H1 (cell line): ENCODE results near the gene MAGEA6. TPM values are rescaled to one million over a fixed set of nuclear protein-coding genes. Genes with fewer than 3 reads are reported as not detected.
A peak's percentile ranks its signal among the peaks of the same experiment; 100 is the strongest.
"Not testable (repeated sequence)": the region's sequence is repeated elsewhere in the genome, so short reads cannot be mapped to it uniquely, and the experiment has no call there.

ENCODE experiments used
- CTCF ChIA-PET: fragments of 300-600 bp; sonication (Branson Sonifier 250); formaldehyde crosslinking; loops from one replicate; lab custom pipeline; 2021; ENCODE audit not compliant: partially characterized antibody; lab: Charles Lee
- POLR2A ChIA-PET: fragments of 300-600 bp; sonication (Branson Sonifier 250); formaldehyde crosslinking; loops from one replicate; lab custom pipeline; 2021; ENCODE audit warnings: inconsistent platforms; ENCODE audit not compliant: partially characterized antibody; lab: Charles Lee
- DNase-seq, 2 experiments: peaks; one replicate each; pipeline versions ENCODE4 v3.0.0 to v3.0.0-alpha.2; 2010 to 2022; ENCODE audit warnings: low spot score in 2 of 2, low read depth in 1 of 2, mixed read lengths in 1 of 2
- FAIRE-seq: peaks from 2 replicates; lab custom pipeline; 2011; peaks lifted over from hg19 to GRCh38; lab: Jason Lieb, UNC
- H2AFZ ChIP-seq: 2 replicates; pipeline ENCODE4 v1.8.1; 2012; ENCODE audit warnings: low read length, inconsistent platforms
- H2AK5ac ChIP-seq: 2 replicates; pipeline ENCODE4 v1.6.1; 2013; ENCODE audit warnings: low read depth, low read length
- H2BK120ac ChIP-seq: replicated peaks from 2 replicates; pipeline ENCODE3; 2013; ENCODE audit warnings: low read depth, low read length, inconsistent platforms
- H2BK12ac ChIP-seq: 2 replicates; pipeline ENCODE4 v1.6.1; 2013; ENCODE audit warnings: low read depth, low read length
- H2BK15ac ChIP-seq: 2 replicates; pipeline ENCODE4 v1.6.1; 2013; ENCODE audit warnings: low read length
- H2BK20ac ChIP-seq: 2 replicates; pipeline ENCODE4 v1.6.1; 2013; ENCODE audit warnings: low read length
- H2BK5ac ChIP-seq: 2 replicates; pipeline ENCODE4 v1.6.1; 2013; ENCODE audit warnings: low read depth, low read length
- H3K14ac ChIP-seq: 2 replicates; pipeline ENCODE4 v1.6.1; 2013; ENCODE audit warnings: inconsistent platforms; ENCODE audit not compliant: insufficient read length
- H3K18ac ChIP-seq: 2 replicates; pipeline ENCODE4 v1.6.1; 2013; ENCODE audit warnings: low read length; ENCODE audit errors: extremely low read depth
- H3K23ac ChIP-seq: 2 replicates; pipeline ENCODE4 v1.6.1; 2013; ENCODE audit warnings: inconsistent platforms; ENCODE audit not compliant: insufficient read length
- H3K23me2 ChIP-seq: 2 replicates; pipeline ENCODE4 v1.6.1; 2013; ENCODE audit warnings: low read depth, low read length
- H3K27ac ChIP-seq: 2 replicates; pipeline ENCODE4 v1.6.1; 2011; ENCODE audit warnings: low read depth, low read length, inconsistent platforms
- H3K27me3 ChIP-seq, 4 experiments: replicated peaks in 1 of 4; 1 replicate in 1 of 4; 2 replicates in 3 of 4; pipeline versions ENCODE4 v1.6.1 to v1.8.1; 2011 to 2013; ENCODE audit warnings: low read length in 3 of 4, mild to moderate bottlenecking in 3 of 4, inconsistent platforms in 2 of 4, mixed read lengths in 2 of 4, moderate library complexity in 1 of 4; ENCODE audit not compliant: control insufficient read depth in 3 of 4, insufficient read depth in 3 of 4; ENCODE audit errors: extremely low read depth in 1 of 4
- H3K36me3 ChIP-seq, 4 experiments: 2 replicates each; pipeline versions ENCODE4 v1.6.1 to v1.8.1; 2011 to 2013; ENCODE audit warnings: mild to moderate bottlenecking in 4 of 4, low read length in 3 of 4, moderate library complexity in 2 of 4, control low read depth in 1 of 4, inconsistent platforms in 1 of 4; ENCODE audit not compliant: insufficient read depth in 4 of 4, control insufficient read depth in 2 of 4
- H3K4ac ChIP-seq: replicated peaks from 2 replicates; pipeline ENCODE3; 2013; ENCODE audit warnings: low read length, low read depth, mixed read lengths, inconsistent platforms; ENCODE audit not compliant: insufficient read length
- H3K4me1 ChIP-seq, 4 experiments: replicated peaks in 1 of 4; 1 replicate in 1 of 4; 2 replicates in 3 of 4; pipeline versions ENCODE4 v1.6.1 to v1.8.1; 2011 to 2013; ENCODE audit warnings: low read length in 3 of 4, inconsistent platforms in 2 of 4, mixed read lengths in 1 of 4; ENCODE audit not compliant: insufficient read depth in 4 of 4, control insufficient read depth in 3 of 4
- H3K4me2 ChIP-seq, 2 experiments: 2 replicates each; pipeline versions ENCODE4 v1.6.1 to v1.8.1; 2011 to 2013; ENCODE audit warnings: low read depth in 2 of 2, low read length in 2 of 2, control low read depth in 1 of 2, inconsistent platforms in 1 of 2, mild to moderate bottlenecking in 1 of 2; ENCODE audit not compliant: insufficient read depth in 1 of 2
- H3K4me3 ChIP-seq, 4 experiments: fragments of 200-600, 300-600 bp in 1 of 4; sonication (generic), shearing (Covaris generic), sonication (Bioruptor Twin) in 1 of 4; 2 replicates each; pipeline versions ENCODE4 v1.5.1 to v1.8.1; 2011 to 2016; ENCODE audit warnings: low read length in 4 of 4, low read depth in 3 of 4, control low read depth in 2 of 4, inconsistent platforms in 2 of 4, mild to moderate bottlenecking in 2 of 4, mixed read lengths in 1 of 4, moderate library complexity in 1 of 4; ENCODE audit not compliant: insufficient read depth in 2 of 4; ENCODE audit errors: extremely low read depth in 1 of 4
- H3K56ac ChIP-seq: replicated peaks from 2 replicates; pipeline ENCODE3; 2013; ENCODE audit warnings: low read depth, mild to moderate bottlenecking, mixed read lengths, low read length, inconsistent platforms; ENCODE audit not compliant: insufficient read length
- H3K79me1 ChIP-seq: 2 replicates; pipeline ENCODE4 v1.6.1; 2013; ENCODE audit warnings: low read depth, low read length, control low read depth
- H3K79me2 ChIP-seq, 2 experiments: 2 replicates each; pipeline versions ENCODE4 v1.6.1 to v1.8.1; 2012 to 2013; ENCODE audit warnings: low read length in 2 of 2, mild to moderate bottlenecking in 2 of 2, inconsistent platforms in 1 of 2; ENCODE audit not compliant: insufficient read depth in 2 of 2, control insufficient read depth in 1 of 2
- H3K9ac ChIP-seq, 4 experiments: replicated peaks in 1 of 4; 1 replicate in 1 of 4; 2 replicates in 3 of 4; pipeline versions ENCODE4 v1.6.1 to v1.8.1; 2011 to 2013; ENCODE audit warnings: low read depth in 3 of 4, low read length in 3 of 4, control low read depth in 2 of 4, mild to moderate bottlenecking in 2 of 4, moderate library complexity in 2 of 4, inconsistent platforms in 1 of 4; ENCODE audit errors: extremely low read depth in 1 of 4
- H3K9me3 ChIP-seq, 2 experiments: 2 replicates each; pipeline versions ENCODE4 v1.6.1 to v1.8.1; 2012 to 2013; ENCODE audit warnings: mild to moderate bottlenecking in 2 of 2, moderate library complexity in 2 of 2, control low read depth in 1 of 2, inconsistent platforms in 1 of 2, low read depth in 1 of 2, low read length in 1 of 2, mixed read lengths in 1 of 2; ENCODE audit not compliant: insufficient read depth in 2 of 2
- H4K20me1 ChIP-seq, 2 experiments: replicated peaks in 1 of 2; 2 replicates each; pipeline versions ENCODE3 to v1.8.1; 2011 to 2013; ENCODE audit warnings: inconsistent platforms in 2 of 2, low read length in 2 of 2, mild to moderate bottlenecking in 1 of 2; ENCODE audit not compliant: insufficient read depth in 2 of 2, control insufficient read depth in 1 of 2
- H4K5ac ChIP-seq: 2 replicates; pipeline ENCODE4 v1.6.1; 2013; ENCODE audit warnings: low read length, low read depth, mixed read lengths, inconsistent platforms; ENCODE audit not compliant: insufficient read length
- H4K8ac ChIP-seq: 2 replicates; pipeline ENCODE4 v1.8.0; 2013; ENCODE audit warnings: mild to moderate bottlenecking, moderate library complexity, low read length, inconsistent platforms; ENCODE audit not compliant: insufficient read depth; ENCODE audit errors: extremely low read depth
- H4K91ac ChIP-seq: replicated peaks from 2 replicates; pipeline ENCODE3; 2013; ENCODE audit warnings: low read length, mixed read lengths, inconsistent platforms; ENCODE audit not compliant: insufficient read length
- WGBS, 2 experiments: shearing (Covaris generic) in 1 of 2; methylation state at CpG; one replicate each; pipeline versions ENCODE4 v1.1.6 to v1.1.7; 2013 to 2015; ENCODE audit warnings: low lambda C conversion rate in 2 of 2, mixed read lengths in 2 of 2, inconsistent platforms in 1 of 2, low coverage in 1 of 2, missing lambda C conversion rate in 1 of 2; ENCODE audit not compliant: insufficient replicate concordance in 2 of 2, insufficient coverage in 1 of 2, insufficient read length in 1 of 2; ENCODE audit errors: extremely low coverage in 1 of 2, missing lambda C conversion rate in 1 of 2; 5-methylcytosine and 5-hydroxymethylcytosine counted together
- polyA plus RNA-seq, 7 experiments: library from polyadenylated mRNA; depleted of rRNA in 3 of 7; stranded (reverse) in 5 of 7; unstranded in 2 of 7; fragments of >200 nt in 5 of 7; fragments of 200-250 nt in 2 of 7; gene quantifications; 1 replicate in 5 of 7; 2 replicates in 1 of 7; 4 replicates in 1 of 7; pipeline versions ENCODE4 v1.2.1 to v1.2.3, GENCODE V29; 2011 to 2013; ENCODE audit warnings: missing spikeins in 2 of 7, mixed read lengths in 2 of 7
- total RNA-seq: library from RNA; stranded (reverse); fragmentation: NEBNext Ultra II Directional; extraction: Animal tissue kit (Norgen Biotek cat#: 25700); gene quantifications from 2 replicates; pipeline ENCODE4 v1.2.1, GENCODE V29; 2021

The MAGEA6 gene
- total and polyA plus RNA-seq, 2 of the 8 experiments (the other 6 are each of a cell fraction or from before 2014, with no cell fraction given): 0.08 TPM; not detected in 1

- no CpG with 5 or more reads among the region's 2 CpGs for WGBS, 2 experiments
- H4K20me1 ChIP-seq: not testable (repeated sequence)
Measured at GRCh38 chrX:152758918-152759317, 10.6 kb downstream of the MAGEA6 start, which contains the start of gene CSAG3. CSAG3 (plus strand) TSS chrX:152759218.

DNA sequence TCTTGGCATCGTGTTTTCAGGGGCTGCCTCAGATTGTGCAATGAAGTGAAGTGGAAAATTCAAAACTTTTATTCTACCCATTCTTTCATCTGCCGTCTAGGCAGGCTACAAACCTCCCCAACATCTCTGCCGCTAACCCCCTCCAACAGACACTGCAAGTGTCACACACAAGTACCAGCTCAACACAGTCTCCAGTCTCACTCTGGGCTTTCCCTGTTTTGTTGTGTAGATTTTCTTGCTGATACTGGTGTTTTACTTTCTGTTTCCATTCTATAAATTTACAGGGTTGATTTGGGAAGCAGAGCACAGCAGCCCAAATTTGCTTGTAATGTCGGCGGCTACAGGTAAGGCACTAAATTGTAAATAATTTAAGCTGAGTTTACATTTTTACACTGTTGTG lies 14.6 kb downstream of the MAGEA6 start:
- H2BK5ac ChIP-seq, H3K56ac ChIP-seq, CTCF ChIA-PET, H2BK15ac ChIP-seq, H4K8ac ChIP-seq, DNase-seq, H2AFZ ChIP-seq, H3K4me2 ChIP-seq, H3K18ac ChIP-seq, POLR2A ChIA-PET, H4K5ac ChIP-seq, H3K9ac ChIP-seq, H3K27me3 ChIP-seq, H3K23ac ChIP-seq, H3K79me1 ChIP-seq, H4K91ac ChIP-seq, H2AK5ac ChIP-seq, H3K14ac ChIP-seq, H3K9me3 ChIP-seq, H3K27ac ChIP-seq, H2BK12ac ChIP-seq, H3K23me2 ChIP-seq, H2BK20ac ChIP-seq, H4K20me1 ChIP-seq, H2BK120ac ChIP-seq, H3K4me1 ChIP-seq, H3K36me3 ChIP-seq, H3K4ac ChIP-seq, H3K4me3 ChIP-seq, H3K79me2 ChIP-seq: not testable (repeated sequence)
- peak; percentile 55 for FAIRE-seq
- WGBS, 2 experiments: no CpG with 5 or more reads among the region's 5 CpGs

More at GRCh38 chrX:152758918-152759317, 10.6 kb downstream of the MAGEA6 start, which contains the start of gene CSAG3:
- H2BK12ac ChIP-seq, H3K27me3 ChIP-seq, H3K14ac ChIP-seq, H3K23me2 ChIP-seq, H3K23ac ChIP-seq, H3K9me3 ChIP-seq, FAIRE-seq, H4K8ac ChIP-seq, H2BK120ac ChIP-seq, H3K18ac ChIP-seq, CTCF ChIA-PET, H3K4ac ChIP-seq, H2BK20ac ChIP-seq, H3K4me3 ChIP-seq, H3K9ac ChIP-seq, H3K79me2 ChIP-seq, POLR2A ChIA-PET, H4K5ac ChIP-seq, H2AFZ ChIP-seq, H2AK5ac ChIP-seq, H3K36me3 ChIP-seq, H3K79me1 ChIP-seq, H4K91ac ChIP-seq, H3K27ac ChIP-seq, H2BK15ac ChIP-seq, H3K4me1 ChIP-seq, H3K4me2 ChIP-seq, DNase-seq, H3K56ac ChIP-seq, H2BK5ac ChIP-seq: not testable (repeated sequence)
